Panc1 (cell line): ENCODE data around the gene ECI1. TPM values are rescaled to one million over a fixed set of nuclear protein-coding genes. Genes with fewer than 3 reads are reported as not detected.

Experiments
- ATAC-seq: fragments of 200-7000 bp; cut with Tn5 transposase; 2 replicates; pipeline ENCODE4 v1.9.1; 2020; ENCODE audit warnings: mild to moderate bottlenecking, moderate library complexity
- BruUV-seq: library from RNA; stranded (reverse); fragments of 400-500 nt; replicated peaks from 2 replicates; lab custom pipeline; 2021; lab: Mats Ljungman, UMichigan
- CTCF ChIA-PET: fragments of 300-600 bp; sonication (Branson Sonifier 250); formaldehyde crosslinking; loops from one replicate; lab custom pipeline; 2022; ENCODE audit warnings: antibody characterized with exemption; lab: Charles Lee
- POLR2A ChIA-PET: fragments of 300-600 bp; sonication (Branson Sonifier 250); formaldehyde crosslinking; loops from one replicate; lab custom pipeline; 2022; ENCODE audit warnings: antibody characterized with exemption; lab: Charles Lee
- DNase-seq: peaks from one replicate; pipeline ENCODE4 v3.0.0-alpha.2; 2010; ENCODE audit warnings: low read depth, low spot score
- H3K27ac ChIP-seq: 2 replicates; pipeline ENCODE4 v1.5.1; 2011; ENCODE audit warnings: mild to moderate bottlenecking, low read length, inconsistent platforms
- H3K27me3 ChIP-seq: fragments of 200-500 bp; sonication (Bioruptor generic); 2 replicates; pipeline ENCODE4 v1.6.0; 2014; ENCODE audit warnings: low read length, inconsistent platforms; ENCODE audit not compliant: control insufficient read depth, insufficient read depth
- H3K36me3 ChIP-seq: fragments of 200-500 bp; sonication (Bioruptor generic); 2 replicates; pipeline ENCODE4 v1.5.1; 2014; ENCODE audit warnings: inconsistent platforms, mild to moderate bottlenecking, low read length, moderate library complexity; ENCODE audit not compliant: control insufficient read depth, insufficient read depth
- H3K4me1 ChIP-seq: 2 replicates; pipeline ENCODE4 v1.5.1; 2011; ENCODE audit warnings: inconsistent platforms, mild to moderate bottlenecking, low read length, moderate library complexity; ENCODE audit not compliant: control insufficient read depth, insufficient read depth
- H3K4me3 ChIP-seq, 2 experiments: 2 replicates each; pipeline ENCODE4 v1.5.1; 2011 to 2012; ENCODE audit warnings: low read depth in 2 of 2, low read length in 2 of 2, mild to moderate bottlenecking in 2 of 2, inconsistent platforms in 1 of 2, moderate library complexity in 1 of 2
- H3K9me3 ChIP-seq: fragments of 200-500 bp; sonication (Bioruptor generic); 2 replicates; pipeline ENCODE4 v1.5.1; 2014; ENCODE audit warnings: low read depth, mild to moderate bottlenecking, inconsistent platforms, low read length, moderate library complexity; ENCODE audit not compliant: control insufficient read depth, insufficient read depth
- CTCF ChIP-seq: fragments of 450-650 bp; IDR thresholded peaks from 2 replicates; pipeline ENCODE4 v1.5.1; 2017; ENCODE audit warnings: mild to moderate bottlenecking
- POLR2AphosphoS5 ChIP-seq: IDR thresholded peaks from 2 replicates; pipeline ENCODE4 v1.6.1; 2012; ENCODE audit warnings: mild to moderate bottlenecking, low read depth, low read length, moderate library complexity
- REST ChIP-seq, 2 experiments: IDR thresholded peaks; 2 replicates each; pipeline ENCODE4 v1.6.1; 2011 to 2012; ENCODE audit warnings: low read depth in 2 of 2, control low read depth in 1 of 2, low read length in 1 of 2, mild to moderate bottlenecking in 1 of 2, moderate library complexity in 1 of 2; ENCODE audit not compliant: insufficient read depth in 1 of 2
- SIN3A ChIP-seq: IDR thresholded peaks from 2 replicates; pipeline ENCODE4 v1.6.1; 2012; ENCODE audit warnings: low read depth, mild to moderate bottlenecking, low read length, moderate library complexity, borderline replicate concordance; ENCODE audit not compliant: insufficient read depth
- TCF7L2 ChIP-seq: IDR thresholded peaks from 2 replicates; pipeline ENCODE4 v1.6.1; 2011; ENCODE audit warnings: mild to moderate bottlenecking, low read depth, low read length, inconsistent platforms
- in situ Hi-C: cut with HindIII; loops from 2 replicates; pipeline ENCODE4 v1.10.0; 2016; ENCODE audit warnings: low sequenced_read_pairs, low pct_unique_long_range_greater_than_20kb
- intact Hi-C: fragments of 100-400 bp; cut with micrococcal nuclease; formaldehyde crosslinking; loops from one replicate; pipeline ENCODE4 v1.10.0; 2022; ENCODE audit not compliant: unreplicated experiment
- total RNA-seq: library from RNA; stranded (reverse); gene quantifications from one replicate; pipeline ENCODE4 v1.2.1, GENCODE V29; 2021; ENCODE audit not compliant: unreplicated experiment

The ECI1 gene
- total RNA-seq, 1 experiment from 2014 or later: 117 TPM

- no peak overlapping the region for H3K4me3 ChIP-seq
These were observed 18.2 kb downstream of the ECI1 start for GRCh38 chr16:2233046-2233775.

More at GRCh38 chr16:2233046-2233775, 18.2 kb downstream of the ECI1 start:
- H3K9me3 ChIP-seq: no peaks in the 10 kb centered on the region
- H3K27ac ChIP-seq: no peak overlapping the region
- BruUV-seq: no TSS peak
- in situ Hi-C loops (no loop called here), intact Hi-C loops (no loop called here)
- DNase-seq (no peak), ATAC-seq (no peak)
- H3K36me3 ChIP-seq: peaks cover 5% of the 10 kb centered on the region; the same call in 1 of the 2 replicates
- ChIA-PET CTCF (no interaction called here), POLR2A (no interaction called here)
- peaks cover 5% of the 10 kb centered on the region; the same call in 1 of the 2 replicates for H3K4me1 ChIP-seq
- no peaks in the 10 kb centered on the region for H3K27me3 ChIP-seq
- TF ChIP-seq REST (IDR thresholded peaks at IDR 0.05; ENCODE audit: insufficient read depth in 1 of 2, low read depth in 2 of 2, low read length in 1 of 2) (no peak), POLR2AphosphoS5 (no peak), CTCF (no peak), SIN3A (no peak), TCF7L2 (no peak)
